ENCODE data around the gene MSN.
"Not testable (repeated sequence)": the region's sequence is repeated elsewhere in the genome, so short reads cannot be mapped to it uniquely, and the experiment has no call there.

The MSN gene

DNA sequence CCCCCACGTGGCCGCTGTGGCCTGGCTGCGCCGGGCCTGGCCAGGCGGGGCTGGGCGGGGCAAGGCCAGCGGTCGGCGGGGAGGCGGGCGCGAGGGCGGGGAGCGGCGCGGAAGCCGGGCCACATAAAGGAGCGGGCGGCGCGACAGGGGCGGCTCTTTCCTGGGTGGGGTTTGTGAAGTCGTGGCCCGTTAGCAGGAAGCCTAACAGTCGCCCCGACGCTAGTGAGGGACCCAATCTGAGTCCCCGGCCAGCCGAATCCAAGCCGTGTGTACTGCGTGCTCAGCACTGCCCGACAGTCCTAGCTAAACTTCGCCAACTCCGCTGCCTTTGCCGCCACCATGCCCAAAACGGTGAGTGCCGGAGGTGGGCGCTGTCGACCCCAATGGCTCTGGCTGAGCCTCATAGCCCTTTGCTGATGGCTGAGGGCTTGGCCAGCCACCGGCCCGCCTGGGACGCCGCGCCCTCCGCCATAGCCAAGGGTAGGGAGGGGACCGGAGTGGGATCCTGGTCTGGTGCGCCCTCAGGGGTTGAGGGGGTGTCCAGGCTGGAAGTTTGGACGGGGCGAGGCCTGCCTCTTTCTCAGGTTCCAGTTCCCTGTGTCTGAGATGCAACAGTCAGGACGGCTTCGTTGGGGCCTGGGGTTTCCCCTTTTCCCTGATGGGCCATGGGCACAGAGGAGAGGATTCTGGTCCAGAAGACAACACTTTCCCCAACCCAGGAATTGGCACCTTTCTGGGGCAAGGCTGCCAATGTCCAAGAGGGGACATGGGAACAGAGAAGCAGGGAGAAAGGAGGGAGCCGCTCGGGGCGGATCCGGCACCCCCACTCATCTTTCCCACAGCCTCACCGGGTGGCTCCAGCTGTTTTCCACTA is at the start of gene MSN:
MSN (plus strand) TSS at position 152 of the 874 bp plus-strand sequence; CDS start at position 340, 188 bp downstream.
- DNase-seq = peak; percentile 80

- not testable (repeated sequence) for DNase-seq
Measured at GRCh38 chrX:65620096-65620705, 47.3 kb upstream of the MSN start.

- no peak for DNase-seq
Measured at GRCh38 chrX:65630771-65631170, 36.7 kb upstream of the MSN start.

GRCh38 chrX:65633826-65634225 is 33.6 kb upstream of the MSN start:
- no peak for DNase-seq

GRCh38 chrX:65634732-65635131 is 32.7 kb upstream of the MSN start:
- DNase-seq = no peak

DNA sequence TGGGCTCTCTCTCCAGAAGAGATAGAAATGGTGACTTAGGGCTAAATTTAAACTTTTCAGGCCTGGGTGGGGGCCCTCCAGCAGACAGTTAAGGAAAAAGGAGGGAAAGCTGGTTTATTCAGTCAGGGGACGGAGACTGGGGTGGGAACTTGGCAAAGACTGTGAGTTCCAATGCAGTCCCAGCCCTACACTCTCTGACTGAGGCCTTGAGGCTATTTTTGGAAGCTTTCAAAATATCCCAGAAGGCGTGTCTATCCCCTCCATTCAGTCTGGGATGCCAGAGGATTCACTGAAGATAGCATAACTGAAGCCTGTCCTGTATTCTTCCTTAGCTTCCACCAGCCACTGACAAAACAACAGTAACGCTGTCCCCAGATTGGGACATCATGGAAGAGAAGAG is 32.1 kb upstream of the MSN start:
- DNase-seq = no peak

GRCh38 chrX:65635822-65636221 is 31.6 kb upstream of the MSN start:
- no peak for DNase-seq

DNA sequence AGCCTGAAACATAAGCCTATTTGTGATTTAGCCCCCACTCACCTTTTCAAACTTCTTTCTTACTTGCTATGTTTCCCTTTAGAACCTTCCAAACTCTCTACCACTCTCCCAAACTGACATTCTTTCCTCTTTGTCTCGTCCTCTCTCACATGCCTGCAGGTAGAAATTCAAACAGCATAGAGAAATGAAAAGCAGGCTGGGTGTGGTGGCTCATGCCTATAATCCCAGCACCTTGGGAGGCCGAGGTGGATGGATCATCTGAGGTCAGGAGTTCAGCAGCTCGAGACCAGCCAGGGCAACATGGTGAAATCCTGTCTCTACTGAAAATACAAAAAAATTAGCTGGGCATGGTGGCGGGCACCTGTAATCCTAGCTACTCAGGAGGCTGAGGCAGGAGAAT is 31.2 kb upstream of the MSN start:
- not testable (repeated sequence) for DNase-seq

GRCh38 chrX:65637335-65637734 is 30.1 kb upstream of the MSN start:
- DNase-seq = no peak

GRCh38 chrX:65642914-65643491 is 24.5 kb upstream of the MSN start:
- no peak for DNase-seq

DNA sequence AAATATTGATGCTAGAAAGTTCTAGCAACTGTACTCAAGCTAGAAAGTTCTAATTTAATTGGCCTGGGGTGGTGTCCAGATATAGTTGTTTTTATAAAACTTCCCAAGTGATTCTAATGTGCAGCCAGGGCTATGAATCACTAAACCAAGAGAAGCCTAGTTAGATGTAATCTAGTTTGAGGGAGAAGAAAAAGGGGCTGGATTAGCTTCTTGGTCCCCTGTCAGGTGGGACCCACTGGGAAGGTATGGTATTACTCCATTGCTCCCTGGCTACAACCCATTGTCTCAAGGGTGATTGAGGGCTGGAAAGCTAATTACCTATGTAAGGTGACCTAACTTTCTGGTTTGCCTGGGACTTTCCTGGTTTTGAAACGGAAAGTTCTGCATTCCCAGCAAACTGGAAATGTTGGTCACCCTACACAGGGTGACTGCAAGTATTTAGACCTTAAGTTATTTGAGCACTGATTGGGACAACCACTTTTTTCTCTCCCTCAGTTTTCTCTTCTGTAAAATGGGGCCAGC is 23.9 kb upstream of the MSN start:
- no peak for DNase-seq

DNA sequence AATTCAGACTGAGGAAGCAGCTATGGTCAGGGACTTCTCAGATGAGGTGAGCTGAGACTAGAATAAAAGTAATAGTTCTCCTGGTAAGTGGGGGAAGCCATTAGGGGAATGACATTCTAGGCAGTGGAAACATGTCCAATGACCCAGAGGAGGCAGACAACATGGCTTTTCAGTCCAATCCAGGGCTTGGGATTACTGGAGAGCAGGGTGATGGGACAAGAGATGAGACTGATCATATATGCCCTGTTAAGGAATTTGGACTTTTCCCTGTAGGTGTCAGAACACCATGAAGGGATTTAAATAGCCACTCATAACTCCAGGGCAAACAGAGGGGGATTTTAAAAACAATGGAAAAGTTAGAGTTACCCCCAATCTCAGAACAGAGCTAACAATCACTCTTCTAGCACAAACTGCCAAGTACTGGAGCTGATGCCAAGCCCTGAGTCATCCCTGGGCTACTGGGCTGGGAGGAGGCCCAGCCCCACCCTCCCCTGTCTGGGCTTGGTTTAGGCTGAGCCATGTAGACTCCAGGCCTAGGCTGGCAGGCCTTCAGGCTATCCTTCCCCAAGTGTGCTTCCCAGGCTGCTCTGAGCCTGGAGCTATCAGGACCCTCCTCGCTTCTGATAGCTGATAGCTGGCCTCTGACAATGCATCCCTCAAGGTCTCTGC is 22.7 kb upstream of the MSN start:
- no peak for DNase-seq

- no peak for DNase-seq
Measured at GRCh38 chrX:65647801-65648200, 19.7 kb upstream of the MSN start.

DNA sequence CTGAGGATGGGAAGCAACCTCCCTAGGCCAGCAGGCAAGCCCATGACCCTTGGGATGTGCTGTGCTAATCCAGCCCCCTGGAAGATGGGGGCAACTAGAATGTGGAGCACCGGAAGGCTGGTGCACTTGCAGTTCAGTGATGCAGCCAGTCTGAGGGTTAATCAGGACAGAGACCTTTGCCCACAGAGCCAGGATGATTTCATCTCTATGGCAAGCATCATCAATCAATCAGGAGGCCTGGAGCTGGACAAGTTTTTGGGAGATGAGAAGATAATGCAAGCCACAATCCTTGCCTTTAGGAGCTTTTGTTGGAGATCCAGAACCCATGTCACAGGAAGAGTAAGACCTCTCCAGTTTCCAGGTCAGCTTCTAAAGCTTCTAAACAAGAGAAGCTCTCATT is 15.4 kb upstream of the MSN start:
- no peak for DNase-seq

- DNase-seq = not testable (repeated sequence)
Measured at GRCh38 chrX:65657009-65657441, 10.4 kb upstream of the MSN start.

GRCh38 chrX:65657659-65658058 is 9.8 kb upstream of the MSN start:
- no peak for DNase-seq

- DNase-seq = no peak
Measured at GRCh38 chrX:65658229-65658628, 9.2 kb upstream of the MSN start.

DNA sequence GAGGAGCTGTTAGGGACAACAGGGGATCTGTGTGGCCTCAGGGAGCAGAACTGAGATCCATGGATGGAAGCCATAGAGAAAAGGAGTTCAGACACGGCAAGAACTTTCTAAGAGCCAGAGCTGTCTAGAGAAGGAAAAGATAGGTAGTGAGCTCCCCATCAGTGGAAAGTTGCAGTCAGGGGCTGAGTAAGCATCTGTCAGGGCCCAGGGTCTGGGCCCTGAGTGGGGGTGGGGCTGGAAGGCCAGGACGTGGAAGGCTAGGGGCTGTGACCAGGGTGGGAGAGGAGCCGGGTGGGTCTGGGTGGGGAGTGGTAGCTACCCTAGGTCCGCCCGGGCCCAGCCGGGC is 324 bp upstream of the MSN start:
- no peak for DNase-seq

- peak; percentile 56 for DNase-seq
Measured at GRCh38 chrX:65668377-65669310, 1.2 kb downstream of the MSN start.

GRCh38 chrX:65671286-65671685 is 3.8 kb downstream of the MSN start:
- DNase-seq = no peak

- DNase-seq = no peak
Measured at GRCh38 chrX:65671966-65672365, 4.5 kb downstream of the MSN start.

DNA sequence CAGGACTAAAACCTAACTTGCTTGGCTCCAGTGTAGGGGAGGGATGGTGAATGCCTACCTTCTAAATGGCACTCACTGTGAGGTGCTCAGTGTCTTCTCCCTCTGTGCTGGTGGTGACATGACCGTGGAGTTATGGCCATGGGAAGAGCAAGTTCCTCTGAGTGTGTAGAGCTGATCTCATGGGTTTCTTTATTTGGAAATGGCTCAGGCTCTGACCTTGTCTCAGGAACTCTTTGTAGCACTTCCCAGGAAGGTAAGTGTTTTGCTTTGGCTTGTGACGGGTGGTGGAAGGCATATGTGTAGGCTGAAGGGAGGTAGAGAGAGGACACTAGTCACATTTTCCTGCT is 6.4 kb downstream of the MSN start:
- no peak for DNase-seq

Data from CD4-positive, alpha-beta T cell treated with Interleukin-12 subunit alpha and Interleukin-12 subunit beta, for 1 hour (primary cell).